Left renal pelvis (tissue), 4 donors: ENCODE data around the gene GATA1. TPM values are rescaled to one million over a fixed set of nuclear protein-coding genes. Genes with fewer than 3 reads are reported as not detected.
"Not testable (repeated sequence)": the region's sequence is repeated elsewhere in the genome, so short reads cannot be mapped to it uniquely, and the experiment has no call there.

Experiments used
- DNase-seq, 4 donors: peaks; one replicate each; pipeline ENCODE4 v3.0.0-alpha.2; 2013; ENCODE audit warnings: low read depth in 4 of 4, low spot score in 3 of 4
- polyA plus RNA-seq, 4 donors: library from polyadenylated mRNA; unstranded; fragments of 120-200 nt; gene quantifications; one replicate each; pipeline ENCODE4 v1.2.1, GENCODE V29; 2013; ENCODE audit not compliant: insufficient read length in 4 of 4

Gene GATA1
- polyA plus RNA-seq, 4 donors = 0.26 to 2.4 (median 0.55) TPM

DNA sequence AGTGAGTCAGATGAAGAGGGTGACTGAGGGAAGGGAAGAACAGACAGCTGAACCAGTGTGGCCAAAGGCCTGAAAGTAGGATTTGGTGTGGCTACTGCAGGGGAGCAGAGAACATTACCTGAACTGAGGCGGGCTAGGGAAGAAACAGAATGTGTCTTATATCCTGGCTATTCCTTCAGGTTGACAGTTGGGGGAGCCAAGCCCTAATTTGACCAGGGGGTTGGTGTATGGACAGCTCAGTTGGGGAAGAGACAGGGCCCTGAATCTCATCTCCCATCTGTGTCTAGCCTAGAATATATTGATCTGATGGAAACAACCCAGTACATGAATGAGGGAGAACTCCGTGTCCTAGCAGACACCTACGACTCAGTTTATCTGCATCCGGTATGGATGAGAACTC lies 19.7 kb downstream of the GATA1 start:
- DNase-seq = no peak

DNA sequence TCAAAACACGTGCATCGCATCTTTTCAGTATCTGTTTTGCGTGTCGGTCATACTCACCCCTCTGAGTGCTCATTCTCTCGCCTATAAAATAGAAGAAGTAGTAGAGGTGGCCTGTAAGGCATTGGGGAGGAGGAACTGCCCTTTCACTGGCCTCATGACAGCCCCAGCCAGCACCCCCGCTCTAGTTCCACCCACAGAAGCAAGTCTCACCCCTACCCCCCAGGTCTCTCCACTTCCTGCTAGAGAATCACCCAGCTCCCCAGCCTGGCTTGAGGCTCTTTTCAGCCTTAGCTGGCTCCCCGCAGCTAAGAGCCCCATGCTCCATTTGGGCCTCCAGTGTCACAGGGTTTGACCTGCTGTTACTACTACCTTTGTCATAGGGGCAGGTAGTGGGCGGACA lies 27.3 kb downstream of the GATA1 start:
- no peak for DNase-seq

DNA sequence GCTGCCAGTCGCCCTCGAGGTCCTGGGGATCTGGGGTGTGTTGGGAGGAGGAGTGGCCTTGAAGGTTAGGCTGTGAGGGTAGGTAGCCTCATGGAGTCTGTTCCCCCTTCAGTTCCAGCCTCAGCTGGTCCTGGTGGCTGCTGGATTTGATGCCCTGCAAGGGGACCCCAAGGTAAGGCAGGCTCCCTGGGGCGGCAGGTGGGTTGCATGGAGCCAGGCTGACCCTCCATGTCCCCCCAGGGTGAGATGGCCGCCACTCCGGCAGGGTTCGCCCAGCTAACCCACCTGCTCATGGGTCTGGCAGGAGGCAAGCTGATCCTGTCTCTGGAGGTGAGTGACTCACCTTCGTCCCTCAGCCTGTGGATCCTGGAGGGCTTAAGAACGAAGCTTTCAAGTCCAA lies 28.3 kb downstream of the GATA1 start:
- no peak for DNase-seq

DNA sequence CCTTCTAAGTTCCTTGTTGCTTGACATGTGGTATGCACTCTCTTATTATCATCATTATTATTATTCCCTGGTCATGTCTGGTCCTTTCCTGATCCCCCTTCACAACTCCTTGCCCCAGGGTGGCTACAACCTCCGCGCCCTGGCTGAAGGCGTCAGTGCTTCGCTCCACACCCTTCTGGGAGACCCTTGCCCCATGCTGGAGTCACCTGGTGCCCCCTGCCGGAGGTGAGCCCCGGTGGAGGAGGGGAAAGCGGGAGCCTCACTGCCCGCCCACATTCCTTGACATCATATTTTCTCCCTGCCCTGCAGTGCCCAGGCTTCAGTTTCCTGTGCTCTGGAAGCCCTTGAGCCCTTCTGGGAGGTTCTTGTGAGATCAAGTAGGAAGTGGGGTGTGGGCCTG lies 28.9 kb downstream of the GATA1 start:
- DNase-seq = no peak

DNA sequence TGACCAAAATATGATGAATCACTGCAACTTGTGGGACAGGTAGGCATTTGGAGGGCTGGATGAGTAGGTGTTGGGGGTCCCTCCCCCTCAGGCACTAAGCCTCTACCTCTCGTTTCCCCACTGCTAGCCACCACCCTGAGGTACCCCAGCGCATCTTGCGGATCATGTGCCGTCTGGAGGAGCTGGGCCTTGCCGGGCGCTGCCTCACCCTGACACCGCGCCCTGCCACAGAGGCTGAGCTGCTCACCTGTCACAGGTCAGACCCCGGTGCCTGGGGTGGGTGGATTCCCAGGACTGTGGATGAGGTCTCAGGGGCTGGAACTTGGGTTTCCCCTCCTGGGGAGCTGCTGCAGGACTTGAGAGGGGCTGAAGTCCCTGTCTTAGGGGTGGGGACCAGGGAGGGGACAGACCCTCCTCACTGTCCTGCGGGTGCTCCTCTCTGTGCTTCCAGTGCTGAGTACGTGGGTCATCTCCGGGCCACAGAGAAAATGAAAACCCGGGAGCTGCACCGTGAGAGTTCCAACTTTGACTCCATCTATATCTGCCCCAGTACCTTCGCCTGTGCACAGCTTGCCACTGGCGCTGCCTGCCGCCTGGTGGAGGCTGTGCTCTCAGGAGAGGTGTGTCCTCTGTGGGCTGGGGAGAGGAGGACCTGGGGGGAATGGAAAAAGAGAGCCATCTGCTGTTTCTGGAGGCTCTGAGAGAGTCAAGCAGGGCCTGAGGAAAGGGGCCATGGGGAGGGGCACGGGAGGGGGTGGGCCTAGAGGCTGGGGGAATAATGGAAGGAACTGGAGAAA lies 29.8 kb downstream of the GATA1 start:
- no peak for DNase-seq

DNA sequence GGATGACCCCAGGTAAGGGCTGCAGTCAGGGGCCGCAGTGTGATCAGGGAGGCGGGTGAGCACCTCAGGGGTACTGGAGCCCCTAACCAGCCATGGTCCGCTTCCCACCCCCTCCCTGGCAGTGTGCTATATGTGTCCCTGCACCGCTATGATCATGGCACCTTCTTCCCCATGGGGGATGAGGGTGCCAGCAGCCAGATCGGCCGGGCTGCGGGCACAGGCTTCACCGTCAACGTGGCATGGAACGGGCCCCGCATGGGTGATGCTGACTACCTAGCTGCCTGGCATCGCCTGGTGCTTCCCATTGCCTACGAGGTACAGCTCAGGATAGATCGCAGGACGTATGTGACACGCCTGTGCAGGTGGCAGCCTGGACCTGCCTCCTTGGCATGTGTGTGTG lies 31.7 kb downstream of the GATA1 start:
- DNase-seq = no peak

DNA sequence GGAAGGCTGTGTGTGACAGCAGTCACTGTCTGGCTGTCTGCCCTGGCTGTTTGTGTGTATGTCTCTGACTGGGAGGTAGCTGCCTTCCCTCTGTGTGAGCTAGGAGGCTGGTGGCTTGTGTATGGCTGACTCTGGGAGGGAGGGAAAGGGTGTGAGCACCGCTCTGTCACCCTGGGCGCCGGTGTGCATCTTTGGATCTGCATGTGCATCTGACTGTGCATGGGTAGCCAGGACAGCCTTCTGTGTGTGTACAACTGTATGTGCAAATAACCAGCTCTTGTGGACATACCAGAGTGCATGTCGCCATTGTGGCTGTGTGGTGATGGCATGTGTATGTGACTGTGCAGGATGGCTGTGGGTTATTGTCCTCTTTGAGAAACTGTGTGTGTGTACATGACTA lies 32.5 kb downstream of the GATA1 start:
- DNase-seq = no peak

DNA sequence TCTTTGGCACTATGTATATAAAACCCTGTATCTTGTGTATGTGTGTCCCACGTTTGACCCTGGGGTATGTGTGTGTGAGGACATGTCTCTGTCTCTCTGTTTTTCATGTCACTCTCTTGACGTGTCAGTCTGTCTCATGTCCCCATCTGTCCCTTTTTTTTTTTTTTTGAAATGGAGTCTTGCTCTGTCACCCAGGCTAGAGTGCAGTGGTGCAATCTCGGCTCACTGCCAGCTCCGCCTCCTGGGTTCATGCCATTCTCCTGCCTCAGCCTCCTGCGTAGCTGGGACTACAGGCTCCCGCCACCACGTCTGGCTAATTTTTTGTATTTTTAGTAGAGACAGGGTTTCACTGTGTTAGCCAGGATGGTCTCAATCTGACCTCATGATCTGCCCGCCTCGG lies 33.0 kb downstream of the GATA1 start:
- not testable (repeated sequence) for DNase-seq

DNA sequence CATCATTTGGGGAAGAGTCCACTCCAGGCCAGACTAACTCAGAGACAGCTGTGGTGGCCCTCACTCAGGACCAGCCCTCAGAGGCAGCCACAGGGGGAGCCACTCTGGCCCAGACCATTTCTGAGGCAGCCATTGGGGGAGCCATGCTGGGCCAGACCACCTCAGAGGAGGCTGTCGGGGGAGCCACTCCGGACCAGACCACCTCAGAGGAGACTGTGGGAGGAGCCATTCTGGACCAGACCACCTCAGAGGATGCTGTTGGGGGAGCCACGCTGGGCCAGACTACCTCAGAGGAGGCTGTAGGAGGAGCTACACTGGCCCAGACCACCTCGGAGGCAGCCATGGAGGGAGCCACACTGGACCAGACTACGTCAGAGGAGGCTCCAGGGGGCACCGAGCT lies 36.7 kb downstream of the GATA1 start:
- DNase-seq = no peak

DNA sequence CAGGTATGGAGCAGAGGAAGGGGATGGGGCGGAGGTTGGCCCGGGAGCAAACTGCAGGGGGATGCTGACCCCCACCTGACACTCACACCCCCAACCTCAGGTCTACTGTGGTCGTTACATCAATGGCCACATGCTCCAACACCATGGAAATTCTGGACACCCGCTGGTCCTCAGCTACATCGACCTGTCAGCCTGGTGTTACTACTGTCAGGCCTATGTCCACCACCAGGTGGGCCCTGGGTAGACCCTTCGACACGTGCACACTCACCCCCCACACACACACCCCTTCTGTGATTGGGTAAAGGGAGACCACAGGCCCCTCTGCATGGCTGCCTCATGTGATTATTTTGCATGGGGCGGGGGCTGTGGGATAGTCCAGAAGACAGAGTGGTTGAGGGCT lies 37.7 kb downstream of the GATA1 start:
- DNase-seq = no peak

DNA sequence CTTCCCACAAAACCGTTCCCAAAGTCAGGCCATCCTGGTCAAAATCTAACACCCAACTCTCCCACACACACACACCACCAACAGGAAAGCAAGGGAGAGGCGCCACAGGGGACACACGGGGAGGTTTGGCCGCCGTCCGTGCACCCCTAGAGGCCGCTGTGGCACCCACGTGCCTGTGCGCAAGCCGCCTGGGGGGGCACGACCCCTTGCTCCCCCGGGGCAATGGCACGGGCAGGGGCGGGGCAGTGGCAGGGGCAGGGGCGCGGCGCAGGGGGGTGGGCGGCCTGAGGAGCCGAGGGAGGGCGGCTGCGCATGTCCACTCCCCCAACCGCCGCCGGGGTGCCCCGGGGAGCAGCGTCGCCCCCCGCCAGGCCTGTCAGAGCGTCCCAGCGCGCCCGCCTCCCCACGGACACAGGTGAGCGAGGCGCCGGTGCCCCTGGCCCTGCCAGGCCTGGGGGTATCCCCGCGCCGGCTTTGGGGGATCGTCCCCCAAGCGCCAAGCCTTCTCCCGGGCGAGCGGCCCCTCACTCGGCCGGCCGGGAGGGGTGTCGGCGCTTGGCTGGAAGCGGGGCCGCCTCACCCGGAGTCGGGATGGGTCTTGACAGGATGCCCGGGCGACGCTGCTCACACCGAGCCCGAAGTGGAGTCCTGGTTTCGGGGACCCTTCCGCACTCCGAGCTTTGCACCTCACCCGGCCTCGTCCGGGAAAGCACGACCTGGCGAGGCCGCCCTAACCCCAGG lies 39.9 kb downstream of the GATA1 start, which contains the start of gene ERAS:
Gene ERAS (plus strand): TSS at position 379 of the 741 bp plus-strand sequence. CDS start 2,611 bp downstream, outside the sequence.
- no peak for DNase-seq

DNA sequence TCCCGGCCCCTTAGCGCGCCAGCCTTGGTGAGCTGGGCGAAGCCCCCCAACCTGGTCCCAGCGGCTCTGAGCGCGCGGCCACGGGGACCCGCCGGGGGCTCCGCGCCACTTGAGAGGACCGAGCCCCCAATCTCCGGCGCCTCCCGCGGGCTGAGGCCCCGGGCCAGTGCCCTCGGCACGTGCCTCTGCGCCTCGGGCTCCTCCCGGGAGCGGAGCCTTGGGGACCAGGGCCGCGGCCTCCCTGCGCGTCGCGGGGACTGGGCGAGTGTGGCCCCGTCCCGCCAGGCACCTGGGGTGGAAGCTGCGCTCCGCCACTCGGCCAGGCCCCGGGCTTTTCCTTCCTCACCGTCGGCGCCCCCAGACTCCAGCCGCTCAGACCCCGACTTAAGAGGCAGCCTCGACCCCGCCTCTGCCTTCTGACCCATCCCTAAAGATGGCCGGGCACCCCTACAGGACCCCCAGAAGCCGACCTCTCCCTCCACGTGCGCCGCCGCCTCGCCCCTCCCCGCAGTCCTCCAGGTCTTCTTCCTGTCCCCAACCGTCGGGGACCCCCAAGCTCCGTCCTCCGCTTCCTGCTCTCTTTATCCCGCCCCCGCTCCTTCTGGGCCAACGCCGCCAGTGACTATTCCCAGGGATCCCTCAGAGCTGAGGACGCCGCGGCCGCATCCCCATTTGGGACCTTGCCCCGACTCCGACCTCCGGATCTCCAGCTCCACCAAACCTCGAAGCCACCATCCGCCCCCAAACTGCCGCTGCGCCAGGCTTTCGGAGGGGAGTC lies 40.7 kb downstream of the GATA1 start:
- no peak for DNase-seq

DNA sequence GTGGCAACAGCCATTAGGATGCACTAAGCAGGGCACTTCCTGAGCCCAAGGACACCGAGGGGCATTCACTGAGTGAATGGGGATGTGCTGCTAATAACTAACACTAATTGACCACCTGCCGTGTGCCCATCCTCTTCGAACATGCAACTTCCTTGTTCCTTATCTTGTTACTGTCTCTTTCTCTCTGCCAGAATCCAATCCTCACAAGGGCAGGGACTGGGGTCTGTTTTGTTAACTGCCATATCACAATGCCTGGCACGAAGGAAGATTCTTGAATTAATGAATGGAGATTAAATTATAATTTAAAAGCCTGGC lies 41.2 kb downstream of the GATA1 start:
- DNase-seq = no peak

DNA sequence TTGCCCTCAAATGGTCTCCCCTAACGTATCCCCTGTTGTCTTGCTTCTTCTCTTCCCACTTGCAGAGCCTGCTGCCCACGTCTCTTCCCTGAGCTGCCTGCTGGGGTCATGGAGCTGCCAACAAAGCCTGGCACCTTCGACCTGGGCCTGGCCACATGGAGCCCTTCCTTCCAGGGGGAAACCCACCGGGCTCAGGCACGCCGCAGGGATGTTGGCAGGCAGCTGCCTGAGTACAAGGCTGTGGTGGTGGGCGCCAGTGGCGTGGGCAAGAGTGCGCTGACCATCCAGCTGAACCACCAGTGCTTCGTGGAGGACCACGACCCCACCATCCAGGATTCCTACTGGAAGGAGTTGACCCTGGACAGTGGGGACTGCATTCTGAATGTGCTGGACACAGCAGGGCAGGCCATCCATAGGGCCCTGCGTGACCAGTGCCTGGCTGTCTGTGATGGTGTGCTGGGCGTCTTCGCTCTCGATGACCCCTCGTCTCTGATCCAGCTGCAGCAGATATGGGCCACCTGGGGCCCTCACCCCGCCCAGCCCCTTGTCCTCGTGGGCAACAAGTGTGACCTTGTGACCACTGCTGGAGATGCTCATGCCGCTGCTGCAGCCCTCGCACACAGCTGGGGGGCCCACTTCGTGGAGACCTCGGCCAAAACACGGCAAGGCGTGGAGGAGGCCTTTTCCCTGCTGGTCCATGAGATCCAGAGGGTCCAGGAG lies 42.8 kb downstream of the GATA1 start:
- DNase-seq = no peak

DNA sequence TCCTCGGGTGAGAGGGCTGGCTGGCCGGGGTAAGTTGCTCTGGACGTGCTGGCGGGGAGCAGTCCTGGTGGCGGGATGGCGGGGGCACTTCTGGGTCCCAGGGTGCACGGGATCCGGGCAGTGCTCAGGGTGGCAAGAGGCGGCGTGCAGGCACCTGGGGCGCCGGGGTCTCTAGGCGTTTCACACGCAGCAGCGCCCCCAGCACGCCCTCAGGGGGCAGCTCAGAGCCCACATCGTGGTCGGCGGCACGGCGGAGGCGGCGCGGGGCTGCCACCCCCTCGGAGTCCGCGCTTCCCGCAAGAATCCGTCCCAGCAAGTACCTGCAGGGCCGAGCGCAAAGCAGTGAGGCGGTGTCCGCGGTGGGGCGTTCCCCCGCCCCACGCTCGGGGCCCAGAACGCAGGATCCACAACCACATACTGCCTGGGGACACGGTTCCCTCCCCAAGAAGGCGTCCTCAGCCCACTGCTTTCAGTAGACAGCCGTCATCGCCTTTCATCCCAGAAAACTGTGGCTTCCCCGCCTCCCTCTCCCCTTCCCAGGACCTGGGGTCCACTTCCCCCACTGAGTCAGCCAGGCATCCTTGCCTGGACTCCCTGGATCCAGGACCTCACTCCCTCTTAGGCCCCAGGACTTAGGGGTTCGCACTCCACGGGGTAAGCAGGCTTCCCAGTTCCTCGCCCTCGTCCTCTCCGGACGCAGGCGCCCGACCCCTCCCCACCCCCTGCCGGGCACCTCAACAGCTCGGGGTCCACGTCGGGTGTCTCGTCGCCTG lies 44.9 kb downstream of the GATA1 start:
- DNase-seq = no peak

DNA sequence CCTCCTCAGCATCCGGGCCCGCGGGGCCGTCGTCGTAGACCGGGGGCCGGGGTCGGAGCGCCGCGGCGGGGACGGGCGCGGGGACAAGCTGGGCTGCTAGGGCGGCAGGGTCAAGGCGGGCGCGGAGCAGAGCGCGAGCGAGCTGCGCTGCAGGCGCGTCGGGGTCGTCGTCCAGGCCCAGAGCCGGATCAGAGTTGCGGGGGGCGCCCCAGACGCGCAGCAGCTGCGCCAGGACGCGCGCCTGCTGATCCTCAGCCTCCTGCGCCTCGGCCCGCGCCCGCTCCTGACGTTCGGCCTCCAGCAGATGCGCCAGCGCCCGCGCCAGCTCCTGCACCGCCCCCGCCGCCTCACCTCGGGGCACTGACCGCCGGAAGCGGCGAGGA lies 45.5 kb downstream of the GATA1 start:
- no peak for DNase-seq

DNA sequence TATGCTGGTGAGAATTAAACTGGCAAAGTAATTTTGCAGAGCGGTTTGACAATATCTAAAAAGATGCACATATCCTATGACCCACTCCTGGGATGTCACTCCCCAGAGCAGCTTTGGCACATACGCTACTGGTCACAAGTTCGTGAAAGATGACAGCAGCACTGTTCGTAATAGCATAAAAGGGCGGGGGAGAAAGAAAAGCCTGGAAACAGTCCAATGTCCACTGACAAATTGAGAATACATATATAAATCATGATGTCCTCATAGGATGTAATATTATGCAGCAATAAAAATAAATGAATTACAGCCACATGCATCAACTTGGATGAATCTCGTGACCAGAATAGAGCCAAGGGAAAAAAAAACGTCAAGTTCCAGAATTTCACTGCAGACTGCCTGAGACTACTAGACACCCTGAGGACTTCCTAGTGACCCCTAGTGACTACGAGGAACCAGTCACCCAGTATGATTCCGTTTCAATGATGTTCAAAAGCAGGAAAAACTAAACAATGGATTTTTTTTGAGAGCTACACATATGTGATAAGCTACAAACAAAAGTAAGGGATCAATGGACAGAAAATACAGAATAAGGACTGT lies 47.2 kb downstream of the GATA1 start:
- DNase-seq = no peak

DNA sequence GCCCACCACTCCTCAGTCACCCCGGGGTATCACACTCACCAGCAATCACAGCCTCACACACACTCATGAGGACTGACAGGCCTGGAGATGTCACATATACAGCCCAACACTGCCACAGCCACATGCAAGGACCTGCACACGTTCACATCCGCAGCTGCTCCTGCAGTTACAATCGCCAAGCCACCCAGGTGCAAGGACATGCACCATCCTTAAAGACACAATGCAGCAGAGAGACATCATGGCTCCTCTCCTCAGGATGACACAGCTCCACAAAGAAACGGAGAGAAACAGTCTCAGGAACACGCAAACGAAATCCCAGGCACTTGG lies 48.0 kb downstream of the GATA1 start:
- no peak for DNase-seq

DNA sequence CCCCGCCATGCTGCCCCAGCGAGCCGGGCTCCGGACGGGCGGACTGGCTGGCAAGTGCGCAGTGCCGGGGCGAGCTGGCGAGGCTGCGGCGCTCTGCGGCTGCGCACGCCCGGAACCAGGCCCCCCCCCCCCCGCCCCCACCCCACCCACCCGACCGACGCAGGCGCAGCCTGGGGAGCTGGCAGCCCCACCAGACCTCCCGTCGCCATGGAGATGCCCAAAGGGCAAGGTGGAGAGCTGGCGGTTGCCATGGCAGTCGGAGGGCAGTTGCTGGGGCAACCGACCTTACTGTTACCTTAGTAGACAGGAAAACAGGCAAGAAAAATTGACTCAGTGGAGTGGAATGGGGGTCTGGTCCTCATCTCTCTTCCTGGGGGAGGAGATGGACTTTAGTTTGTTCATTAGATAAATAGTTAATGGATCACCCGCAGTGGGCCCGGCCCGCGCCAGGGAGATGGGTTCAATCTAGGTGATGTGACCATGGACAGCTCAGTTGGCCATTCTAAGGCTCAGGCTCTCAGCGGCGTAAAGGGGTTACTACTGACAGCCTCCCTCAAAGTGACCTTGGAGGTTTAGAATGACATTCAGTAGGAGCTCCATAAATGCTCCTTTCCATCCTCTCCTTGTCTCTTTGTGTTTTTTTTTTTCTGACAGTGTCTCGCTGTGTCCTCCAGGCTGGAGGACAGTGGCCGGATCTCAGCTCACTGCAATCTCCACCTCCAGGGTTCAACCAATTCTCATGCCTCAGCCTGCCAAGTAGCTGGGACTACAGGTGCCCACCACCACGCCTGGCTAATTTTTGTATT lies 49.3 kb downstream of the GATA1 start, which contains the start of gene PCSK1N:
Gene PCSK1N (minus strand): TSS at position 87 of the 806 bp plus-strand sequence. CDS start 78 bp downstream, at position 9.
- peak in 1 of 4 donors; percentile 22 for DNase-seq
